Type B pancreatic cell (in vitro differentiated cells): ENCODE measurements around the gene SCN4B. TPM values are rescaled to one million over a fixed set of nuclear protein-coding genes. Genes with fewer than 3 reads are reported as not detected.

Experiments
- DNase-seq: peaks from one replicate; pipeline ENCODE4 v3.0.0; 2021; ENCODE audit warnings: mixed read lengths; ENCODE audit not compliant: unreplicated experiment; ENCODE audit errors: extremely low spot score
- H3K27ac Mint-ChIP-seq: 2 replicates; pipeline ENCODE4 v1.8.0; 2021; ENCODE audit warnings: mild to moderate bottlenecking, mixed read lengths
- H3K27me3 Mint-ChIP-seq: 2 replicates; pipeline ENCODE4 v1.8.0; 2021; ENCODE audit warnings: mixed read lengths
- H3K36me3 Mint-ChIP-seq: 2 replicates; pipeline ENCODE4 v1.8.0; 2021; ENCODE audit warnings: mixed read lengths
- H3K4me1 Mint-ChIP-seq: one replicate; pipeline ENCODE4 v1.8.0; 2021; ENCODE audit warnings: mixed read lengths; ENCODE audit not compliant: unreplicated experiment
- H3K4me3 Mint-ChIP-seq: 2 replicates; pipeline ENCODE4 v1.8.0; 2021; ENCODE audit warnings: mild to moderate bottlenecking, mixed read lengths
- H3K9me3 Mint-ChIP-seq: 2 replicates; pipeline ENCODE4 v1.8.0; 2021; ENCODE audit warnings: mixed read lengths
- CTCF ChIP-seq: fragments of 200-600 bp; sonication (generic); conservative IDR thresholded peaks from 2 replicates; pipeline ENCODE4 v1.5.0; 2021; ENCODE audit warnings: antibody characterized with exemption, mild to moderate bottlenecking
- total RNA-seq: library from RNA; stranded (reverse); gene quantifications from 2 replicates; pipeline ENCODE4 v1.2.1, GENCODE V29; 2021; ENCODE audit warnings: low replicate concordance

SCN4B gene
- total RNA-seq, 1 donor from 2014 or later, result 2.0 TPM

GRCh38 chr11:118088531-118088930, 64.1 kb downstream of the SCN4B start:
- peak overlapping the region; percentile 14 for H3K27ac Mint-ChIP-seq
- peaks cover 19% of the 10 kb centered on the region for H3K4me1 Mint-ChIP-seq
- DNase-seq, result no peak
- H3K9me3 Mint-ChIP-seq, result peaks cover 12% of the 10 kb centered on the region
- no peak overlapping the region for H3K4me3 Mint-ChIP-seq
- H3K36me3 Mint-ChIP-seq, result peaks cover 9% of the 10 kb centered on the region
- no peak for TF ChIP-seq CTCF
- H3K27me3 Mint-ChIP-seq, result no peaks in the 10 kb centered on the region

GRCh38 chr11:118087931-118088330, 64.7 kb downstream of the SCN4B start:
- no peak for TF ChIP-seq CTCF
- no peak overlapping the region for H3K4me3 Mint-ChIP-seq
- H3K27ac Mint-ChIP-seq, result no peak overlapping the region
- peaks cover 12% of the 10 kb centered on the region for H3K9me3 Mint-ChIP-seq
- no peak for DNase-seq
- peaks cover 9% of the 10 kb centered on the region for H3K36me3 Mint-ChIP-seq
- H3K4me1 Mint-ChIP-seq, result peaks cover 24% of the 10 kb centered on the region
- no peaks in the 10 kb centered on the region for H3K27me3 Mint-ChIP-seq

- TF ChIP-seq CTCF, result no peak
- Mint-ChIP-seq H3K9me3 (peaks cover 12% of the 10 kb centered on the region), H3K4me1 (peaks cover 27% of the 10 kb centered on the region), H3K27ac (no peak within 1 kb of the TSS), H3K27me3 (no peaks in the 10 kb centered on the region), H3K36me3 (peaks cover 9% of the 10 kb centered on the region), H3K4me3 (no peak within 1 kb of the TSS)
- no peak for DNase-seq
Observed at GRCh38 chr11:118086913-118087768, 65.5 kb downstream of the SCN4B start, which contains the start of gene SMIM35. Gene SMIM35 (minus strand): TSS chr11:118086963. CDS start chr11:118086757, 206 bp downstream.

GRCh38 chr11:118084656-118085055, 68.0 kb downstream of the SCN4B start:
- H3K9me3 Mint-ChIP-seq, result peaks cover 12% of the 10 kb centered on the region
- no peak overlapping the region for H3K27ac Mint-ChIP-seq
- H3K27me3 Mint-ChIP-seq, result no peaks in the 10 kb centered on the region
- peaks cover 27% of the 10 kb centered on the region for H3K4me1 Mint-ChIP-seq
- peaks cover 9% of the 10 kb centered on the region for H3K36me3 Mint-ChIP-seq
- no peak for DNase-seq
- H3K4me3 Mint-ChIP-seq, result no peak overlapping the region
- no peak for TF ChIP-seq CTCF

- Mint-ChIP-seq H3K9me3 (peaks cover 12% of the 10 kb centered on the region), H3K36me3 (peaks cover 9% of the 10 kb centered on the region), H3K27me3 (no peaks in the 10 kb centered on the region), H3K4me1 (peaks cover 27% of the 10 kb centered on the region), H3K27ac (peak overlapping the region; percentile 69), H3K4me3 (peak overlapping the region; percentile 41)
- DNase-seq, result no peak
- no peak for TF ChIP-seq CTCF
Observed at GRCh38 chr11:118084247-118084646, 68.4 kb downstream of the SCN4B start.

Other genes starting within 250 kb of the SCN4B start
- gene TMPRSS13, start 223.4 kb downstream of the SCN4B start, total RNA-seq, result 6.9 and 22.7 TPM in 2 replicates
- gene IL10RA, start 166.4 kb downstream of the SCN4B start, total RNA-seq, result 0.48 and 0.62 TPM in 2 replicates
- 33.8 and 169 TPM in 2 replicates for gene TMPRSS4, start 75.7 kb downstream of the SCN4B start, total RNA-seq
- 0.17 TPM in 1 of 2 replicates, not detected in the other for gene SMIM35, start 65.9 kb downstream of the SCN4B start, total RNA-seq
- gene SCN2B, start 23.8 kb upstream of the SCN4B start, total RNA-seq, result 2.8 TPM in 1 of 2 replicates, not detected in the other
- gene JAML, start 72.2 kb upstream of the SCN4B start, total RNA-seq, result 0.19 and 0.57 TPM in 2 replicates
- 10.2 and 32.1 TPM in 2 replicates for gene MPZL3, start 99.5 kb upstream of the SCN4B start, total RNA-seq
- 32.7 and 113 TPM in 2 replicates for gene MPZL2, start 111.5 kb upstream of the SCN4B start, total RNA-seq
- gene CD3E, start 151.9 kb upstream of the SCN4B start, total RNA-seq, result not detected in 2 replicates
- not detected in 2 replicates for gene CD3D, start 189.9 kb upstream of the SCN4B start, total RNA-seq
- 0.21 TPM in 1 of 2 replicates, not detected in the other for gene CD3G, start 191.5 kb upstream of the SCN4B start, total RNA-seq
- 42.5 and 43.6 TPM in 2 replicates for gene UBE4A, start 206.8 kb upstream of the SCN4B start, total RNA-seq
- gene ATP5MG, start 248.8 kb upstream of the SCN4B start, total RNA-seq, result 207 and 263 TPM in 2 replicates